Left lobe of liver (tissue), 2 donors: Measurements from ENCODE around the gene TAOK1. TPM values are rescaled to one million over a fixed set of nuclear protein-coding genes. Genes with fewer than 3 reads are reported as not detected.

ENCODE experiments used
- ATAC-seq: fragments of 200-7000 bp; cut with Tn5 transposase; one replicate; pipeline ENCODE4 v1.9.1; 2020; ENCODE audit warnings: mild to moderate bottlenecking, moderate library complexity
- DNase-seq: peaks from one replicate; pipeline ENCODE4 v3.0.0-alpha.2; 2020; ENCODE audit warnings: low spot score
- total RNA-seq: library from RNA; stranded (reverse); gene quantifications from one replicate; pipeline ENCODE4 v1.2.1, GENCODE V29; 2021
- donor health status: DM: no; HTN: no; CAD: no; lungs with moderate emphysema.
- donor health status: DM: no; HTN: yes; CAD: no.

TAOK1 gene
- total RNA-seq, 1 donor from 2014 or later: 20.9 TPM

DNA sequence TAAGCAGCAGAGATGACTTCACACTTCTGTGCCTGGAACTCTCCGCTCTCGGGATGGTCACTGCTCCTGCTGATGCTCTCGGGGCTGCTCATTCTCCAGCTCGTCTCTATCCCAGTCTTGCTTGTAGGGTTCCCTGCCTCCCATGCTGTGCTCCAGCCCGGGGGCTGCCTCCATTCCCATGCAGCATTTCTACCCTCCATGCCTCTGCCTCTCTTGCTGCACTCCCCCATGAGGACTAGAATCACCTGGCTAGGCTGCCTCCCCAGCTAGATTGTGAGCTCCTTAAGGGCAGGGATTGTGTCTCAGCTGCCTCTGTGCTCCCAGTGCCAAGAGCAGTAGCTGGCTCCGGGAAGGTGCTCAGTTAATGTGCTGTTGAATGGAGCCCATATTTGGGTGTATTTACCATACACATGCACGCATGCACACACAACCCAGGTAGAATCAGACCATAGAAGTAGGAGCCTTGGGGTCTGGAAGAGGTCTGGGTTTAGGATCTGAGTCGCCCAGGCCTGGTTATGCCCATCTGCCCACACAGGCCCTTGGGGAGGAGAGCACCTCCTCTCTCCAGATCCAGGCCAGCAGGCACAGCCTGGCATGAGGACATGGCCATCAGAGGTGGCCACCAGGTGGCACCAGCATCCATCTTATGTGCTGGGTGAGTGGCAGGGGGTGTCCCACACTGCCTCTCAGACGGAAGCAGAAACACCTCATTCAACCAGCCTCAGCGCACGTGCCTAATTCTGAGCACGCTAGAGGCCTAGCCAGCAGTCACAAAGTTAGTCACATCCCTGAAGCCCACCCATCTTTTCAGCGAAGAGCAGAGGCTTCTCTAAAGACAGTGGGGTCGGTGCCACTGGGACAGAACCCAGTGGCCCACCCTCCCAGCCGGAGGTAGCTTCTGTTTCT, 190.0 kb downstream of the TAOK1 start:
- DNase-seq (peak; percentile 84), ATAC-seq (peak; percentile 89)

DNA sequence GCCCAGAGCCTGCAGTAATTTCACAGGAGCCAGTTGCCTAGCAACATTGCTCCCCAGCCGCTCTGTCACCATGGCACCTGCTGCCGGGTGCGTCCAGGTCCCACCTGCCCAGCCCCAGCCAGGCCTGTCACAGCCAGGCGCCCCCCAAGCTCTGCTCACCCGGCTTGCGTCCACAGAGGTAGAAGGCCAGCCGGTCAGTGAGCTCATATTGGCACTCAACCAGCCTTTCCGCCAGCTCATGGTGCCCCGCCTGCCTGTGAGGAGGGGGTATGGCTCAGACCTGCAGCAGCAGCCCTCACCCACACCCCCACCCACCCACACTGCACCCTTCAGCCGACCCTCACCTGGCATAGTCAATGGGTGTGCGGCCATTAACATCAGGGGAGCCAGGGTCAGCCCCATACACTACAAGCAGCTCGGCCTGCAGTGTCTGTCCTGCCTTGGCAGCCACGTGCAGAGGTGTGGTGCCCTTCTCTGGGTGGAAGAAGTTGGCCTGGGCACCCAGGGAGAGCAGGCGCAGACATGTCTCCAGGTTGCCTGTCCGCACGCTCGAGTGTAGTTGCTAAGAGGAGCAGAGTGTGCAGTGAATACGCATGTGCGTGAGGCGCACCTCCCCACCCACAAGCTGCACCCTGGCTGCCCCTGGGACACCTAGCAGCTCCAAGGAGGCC, 191.6 kb downstream of the TAOK1 start:
- ATAC-seq (no peak), DNase-seq (no peak)

- ATAC-seq: no peak
- DNase-seq: no peak
These were observed 192.1 kb downstream of the TAOK1 start for GRCh38 chr17:29582254-29582765.

- DNase-seq (no peak), ATAC-seq (no peak)
These were observed 192.6 kb downstream of the TAOK1 start for GRCh38 chr17:29582772-29583171.

GRCh38 chr17:29583324-29584248, 193.4 kb downstream of the TAOK1 start:
- ATAC-seq: no peak

GRCh38 chr17:29584452-29585079, 194.4 kb downstream of the TAOK1 start:
- ATAC-seq (no peak), DNase-seq (no peak)

More at GRCh38 chr17:29583324-29584248, 193.4 kb downstream of the TAOK1 start:
- DNase-seq: no peak

DNA sequence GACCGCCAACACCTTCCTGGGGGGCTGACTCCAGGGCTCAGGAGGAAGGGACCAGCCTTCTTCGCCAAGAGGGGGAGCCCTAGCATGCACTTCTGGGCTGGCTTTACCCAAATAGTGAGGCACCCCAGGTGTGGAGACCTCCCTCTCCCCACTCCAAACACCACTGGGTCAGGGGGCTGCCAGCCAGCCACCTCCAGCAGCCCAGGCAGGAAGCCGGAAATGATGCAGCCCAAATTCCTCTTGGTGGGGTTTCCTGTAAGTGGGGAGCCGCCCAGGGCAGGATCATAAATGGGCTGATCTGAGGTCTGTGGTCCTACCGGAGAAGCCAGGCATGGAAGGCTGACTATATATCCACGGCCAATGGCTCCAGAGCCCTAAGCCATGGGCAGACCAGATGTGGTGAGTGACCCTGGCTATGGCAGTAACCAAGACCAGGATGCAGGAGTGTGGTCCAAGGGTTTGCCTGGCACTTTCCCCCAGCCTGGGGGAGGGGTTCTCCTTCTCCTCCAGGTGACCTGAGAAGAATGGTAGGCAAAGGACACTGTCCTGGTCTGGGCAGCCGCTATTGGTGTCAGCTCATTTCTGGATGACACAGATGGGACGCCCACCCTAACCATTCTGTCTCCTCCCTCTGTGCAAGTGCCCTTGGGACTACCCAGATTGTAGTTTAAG, 195.1 kb downstream of the TAOK1 start:
- no peak for ATAC-seq
- peak; percentile 45 for DNase-seq

- ATAC-seq (no peak), DNase-seq (no peak)
These were observed 196.7 kb downstream of the TAOK1 start for GRCh38 chr17:29586676-29587469.

DNA sequence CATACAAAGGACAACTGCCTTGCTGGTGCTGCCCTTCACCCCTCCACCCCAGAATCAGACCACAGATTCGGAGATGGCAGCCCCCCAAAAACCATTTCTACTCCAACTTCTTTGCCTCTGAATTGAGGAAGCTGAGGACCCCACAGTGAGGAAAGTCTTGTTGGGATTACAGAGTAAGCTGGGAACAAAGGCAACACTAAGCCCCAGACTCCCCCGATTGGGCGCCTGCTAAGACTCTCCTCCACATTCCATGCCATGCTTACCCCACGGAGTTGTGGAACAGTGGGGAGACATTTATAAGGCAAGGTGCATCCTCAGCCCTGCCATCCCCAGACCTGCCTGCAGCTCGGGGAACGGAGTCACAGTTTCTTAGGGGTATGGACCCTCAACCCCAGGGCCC, 197.4 kb downstream of the TAOK1 start:
- DNase-seq: no peak
- no peak for ATAC-seq

GRCh38 chr17:29588017-29588561, 197.9 kb downstream of the TAOK1 start:
- ATAC-seq (no peak), DNase-seq (no peak)

DNA sequence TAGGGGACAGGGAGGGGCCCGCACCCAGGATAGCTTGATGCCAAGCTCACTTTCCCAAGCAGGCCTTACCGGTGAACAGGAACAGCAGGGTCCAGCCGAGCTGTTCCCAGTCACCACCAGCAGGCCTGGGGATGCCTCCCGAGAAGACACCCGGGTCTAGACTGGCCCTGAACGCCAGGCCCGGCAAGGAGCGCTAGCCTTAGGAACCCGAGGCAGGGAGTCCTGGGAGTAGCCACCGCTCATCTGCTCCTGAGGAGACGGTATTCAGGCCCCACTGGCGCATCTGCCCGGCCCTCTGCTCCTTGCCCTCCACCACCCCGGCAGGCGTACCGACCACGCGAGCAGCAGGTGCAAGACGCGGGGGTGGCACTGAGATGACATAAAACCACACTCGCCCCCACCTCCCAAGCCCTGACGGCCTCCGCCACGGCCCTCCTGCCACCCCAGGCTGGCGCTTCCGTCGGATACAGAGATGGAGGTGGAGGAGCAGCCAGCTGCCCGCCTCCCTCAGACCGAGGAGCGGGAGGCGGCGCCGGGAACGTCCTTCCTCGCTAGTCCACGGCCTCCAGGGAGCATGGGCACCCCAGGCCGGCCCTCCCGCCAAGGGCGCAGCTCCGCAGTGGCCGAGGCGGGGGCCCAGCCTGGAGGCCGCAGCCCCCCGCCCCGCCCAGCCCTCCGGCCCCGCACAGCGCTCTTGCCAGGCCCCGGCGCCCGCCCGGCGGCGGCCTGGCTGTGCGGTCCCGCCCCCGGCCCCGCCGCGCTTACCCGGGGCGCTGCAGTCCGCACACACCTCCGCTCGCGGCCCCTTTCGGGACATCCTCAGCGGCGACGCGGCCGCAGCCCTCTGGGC, 198.6 kb downstream of the TAOK1 start:
- peak; percentile 3 for ATAC-seq
- DNase-seq: peak; percentile 60

- DNase-seq (peak; percentile 88), ATAC-seq (peak; percentile 89)
These were observed 199.6 kb downstream of the TAOK1 start, which contains the start of gene GIT1 for GRCh38 chr17:29589524-29590410. Gene GIT1 (minus strand): TSS chr17:29589648. CDS start chr17:29589378, 270 bp downstream.

DNA sequence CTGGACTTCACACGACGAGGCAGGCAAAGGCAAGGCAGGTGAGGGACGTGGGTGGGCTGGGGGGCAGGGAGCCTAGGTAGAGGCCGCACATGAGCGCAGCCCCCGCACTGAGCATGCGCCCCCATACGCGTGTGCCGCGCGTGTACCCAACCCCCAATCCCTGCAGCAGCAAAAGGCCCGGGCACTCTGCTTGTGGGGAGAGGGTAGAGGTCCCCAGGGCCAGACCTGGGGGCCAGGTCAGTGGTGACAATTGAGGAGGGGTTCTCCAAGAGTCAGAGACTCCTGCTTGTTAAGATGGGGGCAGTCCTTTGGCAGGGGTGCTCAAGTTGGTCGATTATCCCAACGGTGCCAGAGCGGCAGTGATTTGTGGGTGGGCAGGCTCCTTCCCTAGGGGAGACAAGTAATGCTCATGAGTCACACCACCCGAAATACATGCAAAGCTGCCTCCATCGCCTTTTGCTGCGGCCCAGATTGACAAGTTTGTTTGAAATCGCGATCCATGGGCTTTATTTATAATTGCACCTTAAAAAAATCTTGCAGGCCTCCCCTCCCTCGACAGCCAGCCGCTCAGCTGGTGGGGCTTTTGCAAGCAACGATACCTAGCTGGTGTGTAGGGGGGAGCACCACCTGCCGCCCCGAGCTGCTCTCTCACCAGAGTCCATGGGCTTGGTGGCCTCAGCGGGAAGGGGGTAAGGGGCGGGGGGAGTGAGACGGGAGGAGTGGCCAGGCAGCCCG, 200.4 kb downstream of the TAOK1 start:
- ATAC-seq: no peak
- no peak for DNase-seq

DNA sequence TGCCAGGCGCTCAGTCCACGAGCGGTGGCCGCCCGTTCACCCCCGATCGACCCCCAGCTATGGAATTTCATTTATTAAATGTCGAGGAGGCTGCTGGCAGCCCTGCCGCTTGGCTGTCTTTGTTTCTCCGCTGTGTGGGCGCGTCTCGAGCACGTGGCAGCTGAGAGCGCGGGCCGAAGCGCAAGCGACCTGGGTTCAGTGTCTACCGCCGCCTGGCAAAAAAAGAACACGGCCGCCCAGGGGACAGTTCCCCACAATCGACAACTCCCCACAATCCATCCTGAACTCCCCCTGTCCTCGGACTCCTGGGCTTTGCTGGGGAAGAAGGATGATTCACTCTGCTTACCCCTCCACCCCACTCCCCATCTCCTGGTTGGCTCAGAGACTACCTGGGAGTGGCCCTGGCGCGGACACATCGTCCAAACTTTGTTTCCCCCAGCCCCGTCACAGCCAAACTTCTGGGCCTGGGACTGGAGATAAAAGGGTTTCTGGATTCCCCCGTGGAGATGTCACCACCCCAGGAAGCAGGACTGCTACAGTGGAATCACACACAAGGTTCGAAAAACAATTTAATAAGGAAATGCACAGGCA, 201.1 kb downstream of the TAOK1 start:
- ATAC-seq: peak; percentile 8
- DNase-seq: no peak
